H1 (cell line): ENCODE data around the gene HS6ST3. TPM values are rescaled to one million over a fixed set of nuclear protein-coding genes. Genes with fewer than 3 reads are reported as not detected.

Source experiments
- CHD7 ChIP-seq: fragments of 300-600 bp; sonication (generic); IDR thresholded peaks from 2 replicates; pipeline ENCODE4 v1.7.1; 2012; ENCODE audit warnings: low read length, moderate library complexity, mild to moderate bottlenecking, inconsistent platforms; ENCODE audit not compliant: insufficient replicate concordance
- GTF2F1 ChIP-seq: IDR thresholded peaks from 2 replicates; pipeline ENCODE4 v1.6.1; 2012; ENCODE audit warnings: low read depth, low read length, improper control_type of control experiment, borderline replicate concordance
- JUN ChIP-seq: IDR thresholded peaks from 2 replicates; pipeline ENCODE4 v1.6.1; 2011; ENCODE audit warnings: low read depth, mild to moderate bottlenecking, improper control_type of control experiment, low read length
- SIRT6 ChIP-seq: IDR thresholded peaks from one replicate; pipeline ENCODE4 v1.7.1; 2012; ENCODE audit warnings: low read length, inconsistent platforms
- polyA plus RNA-seq, 7 experiments: library from polyadenylated mRNA; depleted of rRNA in 3 of 7; stranded (reverse) in 5 of 7; unstranded in 2 of 7; fragments of >200 nt in 5 of 7; fragments of 200-250 nt in 2 of 7; gene quantifications; 1 replicate in 5 of 7; 2 replicates in 1 of 7; 4 replicates in 1 of 7; pipeline versions ENCODE4 v1.2.1 to v1.2.3, GENCODE V29; 2011 to 2013; ENCODE audit warnings: missing spikeins in 2 of 7, mixed read lengths in 2 of 7
- total RNA-seq: library from RNA; stranded (reverse); fragmentation: NEBNext Ultra II Directional; extraction: Animal tissue kit (Norgen Biotek cat#: 25700); gene quantifications from 2 replicates; pipeline ENCODE4 v1.2.1, GENCODE V29; 2021

HS6ST3 gene
- total and polyA plus RNA-seq, 2 of the 8 experiments (the other 6 are each of a cell fraction or from before 2014, with no cell fraction given), result 0.45 to 1.2 TPM

- TF ChIP-seq CHD7, result no peak
- no peak for TF ChIP-seq JUN
- no peak for TF ChIP-seq GTF2F1
- TF ChIP-seq SIRT6, result no peak
These were observed 402.9 kb downstream of the HS6ST3 start (continued) for GRCh38 chr13:96492766-96493165.
